Gastroesophageal sphincter (tissue), 4 donors: Measurements from ENCODE around the gene RBM41. TPM values are rescaled to one million over a fixed set of nuclear protein-coding genes. Genes with fewer than 3 reads are reported as not detected.
A peak's percentile ranks its signal among the peaks of the same experiment; 100 is the strongest.

Experiments used
- ATAC-seq: fragments of 150-250 bp; one replicate; pipeline ENCODE4 v1.9.1; 2016; ENCODE audit warnings: mild to moderate bottlenecking, moderate library complexity
- H3K27ac ChIP-seq, 4 donors: fragments of 200-600 bp; sonication (generic) in 3 of 4; 1 replicate in 3 of 4; 2 replicates in 1 of 4; pipeline ENCODE4 v1.5.1; 2016 to 2019
- H3K27me3 ChIP-seq: fragments of 200-600 bp; sonication (generic); one replicate; pipeline ENCODE4 v1.5.1; 2019
- H3K36me3 ChIP-seq, 2 donors: fragments of 200-600 bp; sonication (generic); one replicate each; pipeline ENCODE4 v1.5.1; 2019; ENCODE audit warnings: control low read depth in 1 of 2
- H3K4me1 ChIP-seq, 3 donors: fragments of 200-600 bp; sonication (generic); 1 replicate in 2 of 3; 2 replicates in 1 of 3; pipeline ENCODE4 v1.5.1; 2016 to 2019; ENCODE audit warnings: control low read depth in 2 of 3
- H3K4me3 ChIP-seq, 2 donors: fragments of 200-600 bp; sonication (generic); one replicate each; pipeline ENCODE4 v1.5.1; 2019; ENCODE audit warnings: mild to moderate bottlenecking in 1 of 2, moderate library complexity in 1 of 2
- H3K9me3 ChIP-seq, 3 donors: fragments of 200-600 bp; sonication (generic); one replicate each; pipeline ENCODE4 v1.5.1; 2017 to 2019; ENCODE audit warnings: control low read depth in 2 of 3
- CTCF ChIP-seq, 4 experiments: fragments of 200-600 bp in 2 of 4; fragments of 450-650 bp in 2 of 4; sonication (generic) in 1 of 4; IDR thresholded peaks; one replicate each; pipeline ENCODE4 v1.5.1; 2017 to 2019; ENCODE audit warnings: antibody characterized with exemption in 4 of 4, mild to moderate bottlenecking in 2 of 4, moderate library complexity in 2 of 4
- EP300 ChIP-seq: sonication (generic); formaldehyde crosslinking; IDR thresholded peaks from one replicate; pipeline ENCODE4 v1.6.1; 2017; ENCODE audit warnings: antibody characterized with exemption, mild to moderate bottlenecking
- POLR2A ChIP-seq, 2 donors: fragments of 450-650 bp; IDR thresholded peaks; one replicate each; pipeline ENCODE4 v1.6.1; 2017; ENCODE audit warnings: antibody characterized with exemption in 2 of 2, mild to moderate bottlenecking in 2 of 2, moderate library complexity in 1 of 2
- POLR2AphosphoS5 ChIP-seq: sonication (generic); formaldehyde crosslinking; IDR thresholded peaks from one replicate; pipeline ENCODE4 v1.6.1; 2017; ENCODE audit warnings: antibody characterized with exemption
- WGBS, 2 donors: methylation state at CpG; one replicate each; pipeline ENCODE4 v1.1.5; 2018; ENCODE audit warnings: low coverage in 1 of 2; 5-methylcytosine and 5-hydroxymethylcytosine counted together
- total RNA-seq, 4 donors: library from RNA; depleted of rRNA; stranded (reverse); fragments of >200 nt; gene quantifications; one replicate each; pipeline ENCODE4 v1.1.0, GENCODE V29; 2016

Gene RBM41
- total RNA-seq, 4 donors from 2014 or later: 16.9 to 29.9 (median 20.3) TPM

- WGBS, 2 donors: 50% methylated on average over 1 of the region's 1 CpG
- H3K27ac ChIP-seq: no peak overlapping the region
- ATAC-seq: no peak
- no peaks in the 10 kb centered on the region for H3K9me3 ChIP-seq
- no peak for TF ChIP-seq CTCF (IDR thresholded peaks at IDR 0.05)
- no peak for TF ChIP-seq POLR2A (IDR thresholded peaks at IDR 0.05)
- H3K4me3 ChIP-seq: no peak overlapping the region
- H3K4me1 ChIP-seq: no peaks in the 10 kb centered on the region
- H3K36me3 ChIP-seq: no peaks in the 10 kb centered on the region
- no peaks in the 10 kb centered on the region for H3K27me3 ChIP-seq
Measured at GRCh38 chrX:107029752-107030151, 88.9 kb downstream of the RBM41 start.

GRCh38 chrX:107025545-107025944 is 93.1 kb downstream of the RBM41 start:
- Histone ChIP-seq H3K36me3 (no peaks in the 10 kb centered on the region), H3K4me3 (no peak overlapping the region), H3K4me1 (no peaks in the 10 kb centered on the region), H3K9me3 (no peaks in the 10 kb centered on the region), H3K27ac (no peak overlapping the region), H3K27me3 (no peaks in the 10 kb centered on the region)
- ATAC-seq: no peak
- TF ChIP-seq POLR2AphosphoS5 (no peak), CTCF (IDR thresholded peaks at IDR 0.05) (peak in 3 of 4 experiments; percentile 15 to 40 (median 38)), POLR2A (IDR thresholded peaks at IDR 0.05) (no peak)
- WGBS, 2 donors: 35% methylated on average over 2 of the region's 2 CpGs; no CpG with 5 or more reads in 1 of the 2 donors

GRCh38 chrX:107014936-107015335 is 103.7 kb downstream of the RBM41 start:
- H3K9me3 ChIP-seq: no peaks in the 10 kb centered on the region

More at GRCh38 chrX:107014936-107015335, 103.7 kb downstream of the RBM41 start:
- Histone ChIP-seq H3K36me3 (no peaks in the 10 kb centered on the region), H3K4me3 (no peak overlapping the region), H3K4me1 (no peaks in the 10 kb centered on the region), H3K27ac (no peak overlapping the region), H3K27me3 (no peaks in the 10 kb centered on the region)
- no peak for TF ChIP-seq EP300
- peak; percentile 25 for TF ChIP-seq POLR2AphosphoS5
- TF ChIP-seq POLR2A (IDR thresholded peaks at IDR 0.05): no peak
- TF ChIP-seq CTCF (IDR thresholded peaks at IDR 0.05): no peak
- WGBS, 2 donors: 8 to 18% methylated on average over 1 of the region's 1 CpG
- ATAC-seq: peak; percentile 79

Other genes starting within 250 kb of the RBM41 start
- not detected for gene RIPPLY1, start 215.5 kb downstream of the RBM41 start, total RNA-seq
- not detected for gene CLDN2, start 198.4 kb downstream of the RBM41 start, total RNA-seq
- gene MORC4, start 118.6 kb downstream of the RBM41 start, total RNA-seq: 10 to 100 TPM; 10.7 to 19.5 (median 15.4) TPM
- under 1 TPM in 2 of 4 donors, not detected in 2; 0.27 to 0.39 TPM for gene NUP62CL, start 87.6 kb upstream of the RBM41 start, total RNA-seq
- gene DNAAF6, start 87.8 kb upstream of the RBM41 start, total RNA-seq: under 1 TPM in 1 of 4 donors, not detected in 3; 0.19 TPM